Activated CD4-positive, CD25-positive, alpha-beta regulatory T cell treated with anti-CD3 and anti-CD28 coated beads, Interleukin-2, amount 50 U/mL, for 72 hours (primary cell): Measurements from ENCODE around the gene METTL21C.

ENCODE experiments used
- DNase-seq: peaks from one replicate; pipeline ENCODE4 v3.0.0; 2021

METTL21C gene

DNA sequence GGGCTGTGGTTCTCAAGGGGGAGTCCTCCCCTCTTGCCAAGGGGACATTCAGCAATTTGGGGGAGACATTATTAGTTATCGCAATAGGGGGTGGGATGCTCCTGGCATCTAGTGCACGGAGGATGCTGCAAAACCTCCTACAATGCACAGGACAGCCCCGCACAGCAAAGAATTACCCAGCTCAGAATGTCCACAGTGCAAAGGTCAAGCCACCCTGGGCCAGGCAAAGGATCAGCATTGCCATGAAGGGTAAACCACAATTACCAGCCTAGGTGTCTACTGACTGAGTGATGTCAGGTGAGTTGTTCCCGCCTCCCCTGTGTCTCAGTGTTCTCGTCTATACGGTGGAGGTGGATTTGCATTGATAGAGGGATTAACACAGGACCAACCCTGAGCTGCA is 2.4 kb upstream of the METTL21C start:
- no peak for DNase-seq

DNA sequence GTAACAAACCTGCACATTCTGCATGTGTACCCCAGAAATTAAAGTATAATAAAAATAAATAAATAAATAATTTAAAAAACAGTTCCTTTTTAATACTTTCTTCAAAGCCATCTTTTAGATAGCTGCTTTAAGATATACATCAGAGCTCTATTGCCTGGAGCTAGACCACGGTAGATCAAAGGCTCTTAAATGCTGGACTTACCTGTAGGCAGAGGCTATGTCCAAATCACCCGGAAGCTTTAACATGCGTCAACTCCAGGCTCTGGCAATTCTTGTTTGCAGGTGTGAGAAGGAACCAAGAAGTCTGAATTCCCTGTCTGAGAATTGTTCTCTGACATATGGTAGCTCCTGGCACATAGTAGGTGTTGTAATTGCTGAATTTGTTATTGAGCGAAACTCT is 1.6 kb upstream of the METTL21C start:
- no peak for DNase-seq

DNA sequence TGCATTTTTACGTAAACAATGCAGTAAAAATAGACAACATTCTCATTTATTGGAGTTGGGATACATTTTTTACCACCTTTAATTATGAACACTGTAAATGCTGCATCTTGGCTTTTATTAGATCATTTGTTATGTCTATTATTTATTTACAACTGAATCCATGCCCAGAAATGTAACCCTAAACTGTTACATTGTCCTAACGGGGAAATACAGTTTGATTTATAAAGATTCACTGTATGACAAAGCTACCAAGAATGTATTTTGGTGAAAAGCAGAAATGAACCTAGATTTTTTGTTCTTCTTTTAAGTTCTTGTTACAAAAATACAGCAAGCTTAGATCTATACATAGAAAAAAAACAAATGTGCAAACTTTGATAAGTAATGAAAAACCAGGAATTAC is 1.1 kb downstream of the METTL21C start:
- DNase-seq, result no peak

DNA sequence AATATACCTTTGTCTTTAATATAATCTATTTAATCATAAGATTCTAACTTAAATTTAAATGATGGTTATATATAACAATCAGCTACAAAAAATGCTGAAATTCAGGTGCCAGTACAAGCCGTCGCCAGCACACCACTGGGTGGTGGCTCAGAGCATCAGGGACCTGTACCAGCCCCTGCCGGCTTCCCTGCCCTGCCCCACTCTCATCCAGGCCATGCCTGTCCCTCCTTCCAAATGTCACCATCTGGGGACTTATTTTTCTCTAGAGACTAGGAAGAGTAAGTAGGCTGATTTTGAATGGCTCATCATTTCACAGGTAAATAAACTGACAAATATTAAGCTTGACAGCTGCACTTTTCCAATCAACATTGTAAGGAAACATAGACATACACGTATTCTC is 1.6 kb downstream of the METTL21C start:
- DNase-seq, result no peak

DNA sequence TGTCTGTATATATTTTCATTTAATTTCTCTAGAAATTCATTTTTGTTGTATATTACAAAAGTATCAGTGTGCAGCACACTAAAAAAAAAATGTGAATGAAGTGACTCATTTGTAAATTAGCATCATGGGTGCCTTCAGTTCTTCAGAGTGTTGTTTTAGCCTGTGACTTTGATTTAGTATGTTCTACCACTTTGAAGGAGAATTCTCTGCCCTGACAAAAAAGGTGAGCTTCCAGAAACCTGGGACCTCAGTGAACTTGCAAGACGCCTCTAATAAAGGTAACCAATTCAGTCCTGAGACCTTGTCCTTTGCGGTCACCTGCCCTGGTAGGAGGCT is 2.4 kb downstream of the METTL21C start:
- DNase-seq, result no peak

DNA sequence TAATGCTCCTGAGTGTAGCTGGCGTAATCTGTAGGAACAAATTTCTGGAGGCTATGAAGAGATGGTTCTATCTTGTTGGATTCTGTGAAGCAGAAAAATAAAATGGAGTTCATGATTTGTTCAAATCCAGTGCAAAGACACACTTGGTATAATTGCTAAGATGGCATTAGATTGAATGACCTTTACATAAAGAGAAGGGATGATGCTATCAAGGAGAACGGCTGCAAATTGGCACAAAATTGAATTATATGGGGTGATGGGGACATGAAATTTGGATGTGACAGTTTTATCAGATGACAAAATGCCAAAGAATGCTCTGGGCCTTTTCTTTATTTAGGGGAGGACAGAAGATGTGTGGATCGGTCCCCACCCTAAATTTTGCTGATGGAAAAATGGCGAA is 4.0 kb downstream of the METTL21C start:
- DNase-seq, result no peak

DNA sequence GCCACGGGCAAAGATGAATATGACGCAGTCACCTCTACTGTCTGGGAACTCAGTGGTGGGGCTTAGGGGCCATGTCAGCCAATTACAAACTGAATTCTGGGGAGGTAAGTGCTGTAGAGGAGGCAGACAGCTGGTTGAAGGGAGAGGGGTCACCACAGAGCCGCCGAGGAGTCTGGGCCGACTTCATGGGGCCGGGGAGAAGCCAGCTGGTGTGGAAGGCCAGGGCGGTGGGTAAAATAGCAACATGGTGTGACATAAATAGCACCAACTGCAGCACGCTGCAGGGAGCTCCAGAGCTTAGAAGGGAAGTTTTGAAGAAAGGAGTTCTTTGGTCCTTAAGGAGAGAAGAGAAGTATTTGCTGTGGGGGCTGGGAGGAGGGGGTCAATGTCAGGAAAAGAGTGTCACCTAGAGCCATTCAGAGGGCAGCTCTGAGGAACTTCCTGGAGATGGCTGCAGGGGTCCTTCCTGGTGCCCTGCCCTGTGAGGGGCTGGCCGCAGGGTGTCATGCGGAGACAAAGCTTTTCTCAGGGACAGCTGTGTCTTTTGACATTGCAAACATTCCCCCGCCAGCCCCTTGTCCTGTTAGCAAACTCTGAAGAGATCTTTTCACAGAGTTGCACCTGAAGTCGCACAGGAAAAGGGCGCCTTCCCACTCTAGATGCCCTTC is 6.4 kb downstream of the METTL21C start:
- DNase-seq, result no peak

DNA sequence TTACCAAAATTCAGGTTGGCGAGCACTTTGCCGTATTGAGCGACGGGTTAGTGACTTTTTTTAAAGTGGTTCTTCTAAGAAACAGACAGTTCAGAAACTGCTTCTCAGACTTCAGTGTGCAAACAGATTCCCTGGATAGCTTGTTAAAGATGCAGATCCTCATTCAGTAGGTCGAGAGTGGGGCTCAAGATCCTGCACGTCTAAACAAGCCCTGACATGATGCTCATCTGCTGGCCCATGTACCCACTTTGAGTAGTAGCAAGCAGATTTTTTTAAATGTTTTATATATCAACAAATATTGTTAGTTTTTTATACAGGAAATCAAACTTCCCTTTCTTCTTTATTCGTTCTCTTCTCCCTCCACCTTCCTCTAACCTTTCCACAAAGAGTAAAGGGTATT is 7.3 kb downstream of the METTL21C start:
- no peak for DNase-seq

DNA sequence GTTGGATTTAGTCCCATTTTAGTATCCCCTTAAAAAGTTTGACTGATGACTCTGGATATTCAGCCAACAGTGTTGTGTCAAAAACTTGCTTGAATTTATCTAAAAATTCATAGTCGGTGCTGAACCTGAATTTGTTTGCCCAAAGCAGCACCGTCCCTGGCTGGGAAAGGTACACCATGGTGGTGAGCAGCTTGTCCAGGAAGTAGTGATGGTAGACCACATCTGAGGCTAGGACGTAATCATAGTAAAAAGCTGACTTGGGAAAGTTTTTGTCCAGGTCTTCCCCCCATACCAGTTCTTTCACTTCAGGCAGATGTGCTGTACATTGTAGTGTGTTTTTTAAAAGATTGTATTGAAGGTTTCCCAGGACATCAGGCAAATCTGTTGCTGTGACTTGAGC is 8.8 kb downstream of the METTL21C start:
- DNase-seq, result no peak

DNA sequence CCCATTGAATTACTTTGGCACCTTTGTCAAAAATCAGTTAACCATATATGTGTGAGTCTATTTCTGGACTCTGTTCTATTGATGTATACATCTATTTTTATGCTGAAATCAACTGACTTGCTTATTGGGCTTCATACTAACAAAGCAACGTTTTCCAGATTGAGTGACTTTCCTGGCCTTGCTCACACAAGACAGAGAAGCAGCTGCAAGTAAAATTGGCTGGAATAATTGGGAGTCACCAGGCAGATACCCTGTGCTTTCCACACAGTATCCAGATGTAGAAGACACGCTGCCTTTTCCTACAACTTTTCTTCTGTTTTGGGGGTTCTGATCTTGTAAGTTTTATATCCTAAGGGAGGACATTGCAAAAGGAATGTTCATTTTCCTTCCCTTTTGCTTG is 11.2 kb downstream of the METTL21C start:
- DNase-seq, result no peak

DNA sequence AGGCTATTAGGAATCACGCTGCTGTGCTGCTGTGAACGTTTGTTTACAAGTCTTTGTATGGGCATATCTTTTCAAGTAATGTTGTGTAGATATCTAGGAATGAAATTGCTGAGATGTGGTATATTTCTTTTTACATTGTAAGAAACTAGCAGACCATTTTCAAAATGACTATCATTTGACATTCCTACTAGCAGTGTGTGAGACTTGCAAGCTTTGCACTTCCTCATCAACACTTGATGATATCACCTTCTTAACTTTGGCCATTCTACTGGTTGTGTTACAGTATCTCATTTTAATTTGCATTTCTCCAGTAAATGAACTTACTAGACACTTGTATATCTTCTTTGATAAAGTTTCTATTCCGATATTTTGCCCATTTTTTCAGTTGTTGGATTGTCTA is 12.1 kb downstream of the METTL21C start:
- no peak for DNase-seq

DNA sequence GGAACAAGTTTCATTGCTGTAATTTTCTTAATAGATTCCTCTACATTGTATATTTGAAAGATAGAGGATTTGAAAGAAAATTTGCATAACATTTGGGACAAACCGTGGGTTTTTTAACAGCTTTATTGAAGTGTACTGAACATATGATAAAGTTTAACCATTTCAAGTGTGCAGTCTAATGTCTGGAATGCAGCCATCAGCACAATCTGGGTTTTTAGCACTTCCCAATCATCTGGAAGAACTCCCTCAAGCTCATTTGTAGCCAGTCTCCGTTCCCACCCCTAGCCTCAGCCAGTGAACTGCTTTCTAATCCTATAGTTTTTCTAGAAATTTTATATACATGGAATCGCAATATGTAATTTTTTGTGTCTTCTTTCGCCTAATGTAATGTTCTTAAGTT is 12.6 kb downstream of the METTL21C start:
- no peak for DNase-seq

DNA sequence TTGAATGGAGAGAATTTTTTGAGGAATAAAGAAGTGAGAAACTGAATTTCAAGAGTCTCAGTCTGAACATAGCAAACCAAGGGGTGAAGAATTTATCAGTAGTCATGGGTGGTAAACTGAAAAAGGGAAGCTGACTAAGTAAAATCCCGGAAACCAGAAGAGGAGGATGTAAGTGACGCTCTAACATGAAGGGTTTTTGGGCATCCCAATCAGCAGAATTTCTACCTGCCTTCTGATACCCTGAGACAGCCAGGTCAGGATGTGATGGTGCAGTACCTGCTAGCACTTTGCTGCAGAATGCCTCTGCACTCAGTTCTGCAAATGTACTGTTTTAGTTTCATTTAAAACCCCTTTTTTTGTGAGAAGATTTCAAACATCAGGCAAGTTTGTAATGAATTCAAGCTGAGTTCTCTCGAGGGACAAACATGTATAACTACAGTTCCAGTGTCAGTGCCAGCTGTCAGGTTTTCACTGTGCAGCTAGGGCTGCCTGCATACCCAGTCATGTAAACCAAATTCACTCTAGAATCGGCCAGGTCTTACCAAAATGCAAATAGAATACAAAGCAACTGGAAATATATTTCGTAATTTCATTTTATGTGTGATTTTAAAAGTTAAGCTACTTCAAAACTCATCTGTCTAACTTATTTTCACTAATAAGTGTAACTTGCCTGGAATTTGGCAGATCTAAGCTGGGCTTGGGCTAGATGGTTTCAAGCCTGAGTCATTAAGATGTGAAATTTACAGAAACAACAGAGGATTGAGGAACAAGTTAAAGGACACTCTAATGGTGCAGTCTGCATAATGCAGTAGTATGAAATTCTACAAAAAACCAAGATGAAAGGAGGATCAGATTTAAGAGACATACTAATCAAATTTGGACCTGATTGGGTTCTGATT is 13.8 kb downstream of the METTL21C start:
- DNase-seq, result no peak

DNA sequence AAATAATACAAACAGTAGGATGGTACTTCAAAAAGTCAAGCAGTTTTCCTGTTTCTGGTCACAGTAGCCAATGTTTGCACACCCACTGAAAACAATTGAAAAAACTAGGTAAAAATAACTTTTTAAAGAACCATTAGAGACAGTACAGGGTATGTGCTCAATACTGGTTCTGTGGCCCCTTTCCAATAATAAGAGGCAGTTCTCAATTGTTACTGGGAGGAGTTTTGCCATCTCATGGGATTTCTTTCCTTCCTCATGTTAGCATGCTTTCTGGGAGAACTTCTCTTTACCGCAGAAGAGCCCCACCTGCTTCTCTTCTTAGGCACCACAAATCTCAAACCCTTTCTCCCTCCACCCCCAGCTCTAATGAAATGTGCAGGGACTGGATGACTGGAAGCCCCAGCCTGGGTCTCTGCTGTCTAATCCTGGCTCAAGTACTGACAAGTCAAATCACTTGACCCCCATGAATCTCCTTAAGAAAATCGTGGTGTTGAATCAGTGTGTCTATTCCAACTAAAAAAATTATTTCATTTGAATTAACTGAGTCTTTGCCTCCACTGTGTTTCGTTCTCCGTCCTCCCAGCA is 14.6 kb downstream of the METTL21C start:
- no peak for DNase-seq

DNA sequence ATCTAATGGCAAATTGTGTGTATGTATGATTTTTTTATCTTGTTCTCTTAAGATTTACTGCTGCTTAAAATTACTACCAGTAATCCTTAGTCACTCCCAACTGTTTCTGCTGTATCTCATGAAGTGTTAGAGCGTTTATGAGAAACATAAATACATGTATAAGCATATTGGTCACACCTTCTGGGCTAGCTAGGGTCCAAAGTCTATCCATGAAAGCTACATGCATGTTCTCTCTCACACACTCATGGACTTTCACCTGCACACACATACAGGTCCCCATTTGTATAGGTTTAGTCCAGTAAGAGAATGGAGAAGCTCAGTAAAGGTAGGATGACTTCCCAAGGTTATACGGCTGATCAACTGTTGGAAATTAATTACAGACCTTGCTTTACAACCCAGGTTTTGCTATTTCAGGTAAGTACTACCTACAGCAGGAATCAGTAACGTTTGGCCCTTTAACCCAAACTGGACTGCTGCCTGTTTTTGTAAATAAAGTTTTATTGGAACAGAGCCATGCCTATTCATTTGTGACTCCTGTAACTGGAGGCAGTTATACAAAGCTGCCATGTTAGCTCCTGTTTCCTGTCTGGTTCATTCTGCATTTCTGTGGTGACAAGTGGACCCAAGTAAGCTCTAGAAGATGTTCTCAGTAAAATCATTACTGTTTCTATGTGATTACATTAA is 15.3 kb downstream of the METTL21C start:
- DNase-seq, result no peak

DNA sequence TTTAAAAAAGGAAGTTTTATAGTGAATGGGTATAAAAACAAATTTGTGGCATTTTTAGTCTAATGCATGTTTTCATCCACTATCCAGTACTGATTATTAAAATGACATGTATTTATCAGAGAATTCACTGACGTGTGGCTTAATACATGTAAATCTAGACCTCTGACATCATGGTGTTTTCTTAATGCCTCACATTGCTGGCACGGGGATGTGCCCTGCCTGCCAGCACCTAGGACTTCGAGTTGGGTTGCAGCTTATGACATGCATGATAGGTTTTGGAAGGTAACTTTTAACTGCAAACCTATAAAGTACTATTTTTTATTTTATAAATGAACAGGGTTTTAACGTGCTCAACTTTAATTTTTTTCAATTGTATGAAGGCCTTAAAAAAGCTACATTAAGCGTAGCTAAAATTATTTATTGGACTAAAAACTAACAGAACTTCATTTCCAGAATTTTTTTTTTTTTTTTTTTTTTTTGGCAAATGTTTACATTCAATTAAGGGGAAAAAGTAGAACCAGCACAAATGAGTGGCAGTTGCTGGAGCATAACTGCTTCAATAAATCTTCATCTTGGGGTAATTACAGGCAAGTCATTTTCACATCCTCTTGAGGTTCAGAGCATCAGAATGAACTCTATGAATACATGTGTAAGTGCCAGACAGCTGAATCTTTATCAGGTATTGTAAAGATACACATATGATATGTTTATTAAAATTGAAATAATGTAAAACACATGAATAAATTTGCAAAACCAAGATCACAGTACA is 16.3 kb downstream of the METTL21C start:
- DNase-seq, result no peak

DNA sequence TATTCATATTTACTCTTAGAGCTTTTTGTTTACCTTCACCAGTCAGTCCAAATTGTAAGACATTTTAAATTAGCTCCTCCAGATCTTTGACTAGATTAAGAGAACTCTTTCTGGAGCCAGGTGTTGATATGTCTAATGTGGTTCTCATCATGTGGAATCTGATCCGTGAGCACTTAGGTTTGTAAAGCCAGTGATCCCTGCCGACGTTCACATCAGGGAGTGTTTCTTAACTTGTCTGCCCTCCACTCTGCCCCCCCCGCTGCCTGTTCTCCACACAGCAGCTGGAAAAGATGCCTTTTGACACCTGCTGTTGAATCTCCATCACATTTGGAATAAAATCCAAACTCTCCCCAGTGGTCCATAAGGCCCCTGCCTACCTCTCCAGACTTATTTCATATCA is 17.7 kb downstream of the METTL21C start:
- no peak for DNase-seq

DNA sequence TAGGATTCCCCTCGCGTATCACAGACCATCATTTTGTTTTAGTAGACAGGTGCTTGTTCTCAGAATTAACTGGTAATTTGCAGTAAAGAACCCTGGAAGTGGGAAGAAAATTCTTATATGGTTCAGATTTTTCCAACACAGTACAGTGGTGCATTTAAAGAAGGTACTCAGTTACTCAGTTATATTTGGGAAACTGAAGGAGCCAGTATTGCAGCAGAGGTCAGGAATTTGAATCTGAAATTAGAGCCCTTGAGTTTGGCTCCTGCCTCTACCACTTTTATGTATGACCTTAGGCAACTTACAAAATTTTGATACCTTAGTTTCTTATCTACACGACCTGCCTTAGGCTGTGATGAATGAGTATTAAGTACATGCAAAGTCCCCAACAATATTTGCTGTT is 19.7 kb downstream of the METTL21C start:
- DNase-seq, result no peak

DNA sequence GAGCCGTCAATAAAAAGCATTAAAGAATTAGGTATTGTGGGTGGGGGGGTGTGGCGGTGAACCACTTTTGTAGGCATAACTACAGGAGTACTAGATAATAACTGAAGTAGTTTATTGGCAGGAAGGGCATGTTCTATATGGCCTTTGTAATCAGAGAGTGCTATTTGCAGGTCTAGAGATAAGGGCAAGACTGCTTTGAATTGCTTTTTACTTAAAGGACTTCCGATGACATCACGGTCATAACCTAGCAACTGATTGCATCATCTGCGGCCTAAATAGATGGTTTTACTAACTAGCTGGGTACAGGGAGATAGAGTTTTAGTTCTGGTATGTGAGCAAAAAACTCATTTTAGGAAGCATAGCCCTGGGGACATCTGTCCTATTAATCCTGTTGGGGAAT is 24.7 kb downstream of the METTL21C start:
- no peak for DNase-seq

DNA sequence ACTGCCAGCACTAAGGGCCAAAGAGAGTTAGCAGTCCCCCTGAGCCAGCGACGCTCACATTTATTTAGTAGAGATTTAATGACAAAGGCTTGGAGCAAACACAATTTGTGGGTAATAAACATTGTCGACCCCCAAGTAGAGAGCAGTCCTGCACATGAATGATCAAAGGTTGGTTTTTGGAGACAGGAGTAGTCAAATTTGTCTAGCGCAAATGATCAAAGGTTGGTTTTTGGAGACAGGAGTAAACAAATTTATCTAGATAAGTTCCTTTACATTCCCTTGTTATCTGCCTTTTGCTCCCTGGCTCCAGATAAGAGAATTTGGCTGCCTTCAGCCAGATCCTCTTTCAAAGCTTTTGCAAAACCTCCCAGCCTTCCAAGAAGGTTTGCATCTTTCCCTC is 26.9 kb downstream of the METTL21C start:
- no peak for DNase-seq

DNA sequence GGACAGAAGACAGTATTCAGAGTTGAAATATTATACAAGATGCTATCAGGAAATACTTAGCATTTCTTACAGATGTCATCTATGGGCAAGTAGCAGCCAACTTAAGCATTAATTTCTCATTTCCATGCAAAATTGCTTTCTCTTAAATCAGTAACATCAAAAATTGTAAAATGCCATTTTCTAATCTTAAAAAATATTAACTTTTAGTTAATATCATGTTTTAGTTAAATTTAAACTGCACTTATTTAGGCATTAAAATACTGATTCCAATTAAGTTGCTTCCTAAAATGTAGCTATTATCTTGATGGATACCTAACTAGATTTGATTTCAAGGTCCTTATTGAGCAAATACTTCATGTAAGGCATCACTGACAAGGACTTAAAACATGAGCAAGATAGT is 27.8 kb downstream of the METTL21C start:
- no peak for DNase-seq

DNA sequence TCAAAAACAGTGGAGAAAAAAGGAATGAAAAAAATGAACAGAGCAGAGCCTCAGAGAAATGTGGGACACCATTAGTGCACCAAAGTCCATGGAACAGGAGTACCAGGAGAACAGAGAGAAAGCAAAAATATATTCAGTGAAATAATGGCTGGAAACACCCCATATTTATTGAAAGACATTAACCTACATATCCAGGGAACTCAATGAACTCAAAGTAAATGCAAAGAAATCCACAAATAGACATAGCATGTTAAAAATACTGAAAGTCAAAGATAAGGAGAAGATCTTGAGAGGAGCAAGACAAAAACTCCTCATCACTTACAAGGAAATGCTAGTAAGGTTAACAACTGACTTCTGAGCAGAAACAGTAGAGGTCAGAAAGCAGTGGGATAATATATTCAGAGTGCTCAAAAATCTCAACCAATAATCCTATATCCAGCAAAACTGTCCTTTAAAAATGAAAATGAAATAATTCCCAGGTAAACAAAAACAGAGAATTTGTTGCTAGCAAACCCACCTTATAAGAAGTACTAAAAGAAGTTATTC is 35.6 kb downstream of the METTL21C start:
- no peak for DNase-seq

DNA sequence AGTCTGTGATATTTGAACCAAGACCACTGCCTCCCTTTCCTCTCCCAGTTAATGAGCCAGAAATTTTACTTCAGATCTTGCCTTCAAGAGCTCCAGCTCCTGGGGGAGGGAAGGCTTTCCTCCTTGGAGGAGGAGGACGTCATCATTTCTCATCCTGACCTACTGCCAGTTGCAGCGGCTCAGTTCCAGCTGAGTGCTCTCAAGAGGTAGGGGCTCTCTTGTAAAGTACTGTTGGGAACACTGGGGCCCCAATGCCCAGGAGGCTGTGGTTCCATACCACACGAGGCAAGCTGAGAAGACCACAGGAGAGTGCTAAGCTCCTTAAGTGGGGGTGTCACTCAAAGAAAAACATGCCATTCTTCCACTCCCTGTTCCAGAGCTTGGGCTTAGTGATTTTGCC is 36.2 kb downstream of the METTL21C start:
- no peak for DNase-seq
